KMS-11 (cell line): ENCODE data around the gene TEX14.

Source experiments
- H2AFZ ChIP-seq: fragments of 200-600 bp; sonication (generic); 2 replicates; pipeline ENCODE4 v1.6.1; 2016; ENCODE audit warnings: antibody characterized with exemption, mixed run types, low read depth
- H3K27ac ChIP-seq: fragments of 200-600 bp; sonication (generic); 2 replicates; pipeline ENCODE4 v1.6.1; 2016; ENCODE audit warnings: mild to moderate bottlenecking, mixed run types
- H3K27me3 ChIP-seq: fragments of 200-600 bp; sonication (generic); 2 replicates; pipeline ENCODE4 v1.6.1; 2017; ENCODE audit warnings: mild to moderate bottlenecking, low read depth, mixed run types, moderate library complexity; ENCODE audit not compliant: insufficient read depth
- H3K36me3 ChIP-seq: fragments of 200-600 bp; sonication (generic); 2 replicates; pipeline ENCODE4 v1.6.1; 2017; ENCODE audit warnings: mild to moderate bottlenecking, mixed run types; ENCODE audit not compliant: insufficient read depth
- H3K4me1 ChIP-seq: fragments of 200-600 bp; sonication (generic); 2 replicates; pipeline ENCODE4 v1.6.1; 2016; ENCODE audit warnings: mild to moderate bottlenecking, low read depth, mixed run types; ENCODE audit not compliant: poor library complexity, severe bottlenecking
- H3K4me2 ChIP-seq: fragments of 200-600 bp; sonication (generic); 2 replicates; pipeline ENCODE4 v1.7.0; 2016; ENCODE audit warnings: mild to moderate bottlenecking, mixed run types
- H3K4me3 ChIP-seq: fragments of 200-600 bp; sonication (generic); IDR thresholded peaks from 2 replicates; pipeline ENCODE4 v1.6.1; 2017; ENCODE audit warnings: low read depth, low read length, mixed read lengths; ENCODE audit not compliant: insufficient read depth
- H3K79me2 ChIP-seq: fragments of 200-600 bp; sonication (generic); 2 replicates; pipeline ENCODE4 v1.6.1; 2016; ENCODE audit warnings: low read depth, mixed run types; ENCODE audit not compliant: insufficient read depth
- H3K9ac ChIP-seq: fragments of 200-600 bp; sonication (generic); 2 replicates; pipeline ENCODE4 v1.6.1; 2016; ENCODE audit warnings: mild to moderate bottlenecking, mixed run types
- H4K20me1 ChIP-seq: fragments of 200-600 bp; sonication (generic); 2 replicates; pipeline ENCODE4 v1.6.1; 2016; ENCODE audit warnings: mild to moderate bottlenecking, mixed run types; ENCODE audit not compliant: insufficient read depth
- CTCF ChIP-seq: fragments of 200-600 bp; sonication (generic); conservative IDR thresholded peaks from 2 replicates; pipeline ENCODE4 v1.6.1; 2017; ENCODE audit warnings: low read depth, mild to moderate bottlenecking, antibody characterized with exemption, low read length, moderate library complexity, mixed read lengths

The TEX14 gene

GRCh38 chr17:58529275-58529674 lies 162.6 kb downstream of the TEX14 start:
- Histone ChIP-seq H3K4me2 (no peak overlapping the region), H3K4me3 (no peak overlapping the region), H3K9ac (no peak overlapping the region), H3K36me3 (no peaks in the 10 kb centered on the region), H2AFZ (no peak overlapping the region), H3K27me3 (0 out of 2 replicates have a peak, but pooled peaks cover 9% of the 10 kb centered on the region), H3K27ac (no peak overlapping the region), H4K20me1 (no peaks in the 10 kb centered on the region), H3K79me2 (no peaks in the 10 kb centered on the region), H3K4me1 (peaks cover 12% of the 10 kb centered on the region)
- no peak for TF ChIP-seq CTCF

- Histone ChIP-seq H4K20me1 (no peaks in the 10 kb centered on the region), H3K4me1 (peaks cover 12% of the 10 kb centered on the region), H3K9ac (no peak overlapping the region), H3K4me3 (no peak overlapping the region), H3K79me2 (no peaks in the 10 kb centered on the region), H3K27ac (no peak overlapping the region), H3K4me2 (no peak overlapping the region), H3K36me3 (no peaks in the 10 kb centered on the region), H2AFZ (no peak overlapping the region), H3K27me3 (0 out of 2 replicates have a peak, but pooled peaks cover 9% of the 10 kb centered on the region)
- no peak for TF ChIP-seq CTCF
Measured at GRCh38 chr17:58528443-58528842, 163.4 kb downstream of the TEX14 start.

DNA sequence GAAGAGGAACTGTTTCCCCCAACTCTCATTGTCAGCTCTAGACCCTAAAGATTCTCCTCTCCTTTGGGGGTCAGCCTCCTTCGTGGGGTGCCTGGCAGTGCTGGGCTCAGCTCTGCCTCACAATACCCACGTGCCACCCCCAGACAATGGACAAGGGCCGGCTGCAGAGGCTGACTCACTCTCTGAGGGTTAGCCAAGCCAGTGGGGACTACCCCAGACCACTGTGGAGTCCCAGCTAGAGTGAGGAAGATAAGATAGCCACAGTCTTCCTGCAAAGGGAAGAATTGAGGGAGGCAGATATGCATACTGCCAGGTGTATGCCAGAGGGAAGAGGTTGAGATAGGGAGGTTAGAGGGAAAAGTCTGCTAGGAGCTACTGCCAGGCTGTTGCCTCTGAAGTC lies 163.9 kb downstream of the TEX14 start:
- Histone ChIP-seq H3K27me3 (0 out of 2 replicates have a peak, but pooled peaks cover 9% of the 10 kb centered on the region), H3K79me2 (no peaks in the 10 kb centered on the region), H4K20me1 (no peaks in the 10 kb centered on the region), H3K9ac (no peak overlapping the region), H2AFZ (no peak overlapping the region), H3K36me3 (no peaks in the 10 kb centered on the region), H3K4me3 (no peak overlapping the region), H3K4me2 (no peak overlapping the region), H3K27ac (no peak overlapping the region), H3K4me1 (peaks cover 12% of the 10 kb centered on the region)
- no peak for TF ChIP-seq CTCF

GRCh38 chr17:58527306-58527705 lies 164.5 kb downstream of the TEX14 start:
- no peak overlapping the region for H3K4me2 ChIP-seq

More at GRCh38 chr17:58527306-58527705, 164.5 kb downstream of the TEX14 start:
- Histone ChIP-seq H3K27ac (no peak overlapping the region), H3K9ac (no peak overlapping the region), H2AFZ (no peak overlapping the region), H3K79me2 (no peaks in the 10 kb centered on the region), H3K27me3 (0 out of 2 replicates have a peak, but pooled peaks cover 3% of the 10 kb centered on the region), H3K36me3 (no peaks in the 10 kb centered on the region), H3K4me1 (peaks cover 9% of the 10 kb centered on the region), H4K20me1 (no peaks in the 10 kb centered on the region), H3K4me3 (no peak overlapping the region)
- peak; percentile 25; the same call in 1 of the 2 replicates for TF ChIP-seq CTCF
